ENCODE results near the gene UVRAG.
"Not testable (repeated sequence)": the region's sequence is repeated elsewhere in the genome, so short reads cannot be mapped to it uniquely, and the experiment has no call there.

The UVRAG gene

DNA sequence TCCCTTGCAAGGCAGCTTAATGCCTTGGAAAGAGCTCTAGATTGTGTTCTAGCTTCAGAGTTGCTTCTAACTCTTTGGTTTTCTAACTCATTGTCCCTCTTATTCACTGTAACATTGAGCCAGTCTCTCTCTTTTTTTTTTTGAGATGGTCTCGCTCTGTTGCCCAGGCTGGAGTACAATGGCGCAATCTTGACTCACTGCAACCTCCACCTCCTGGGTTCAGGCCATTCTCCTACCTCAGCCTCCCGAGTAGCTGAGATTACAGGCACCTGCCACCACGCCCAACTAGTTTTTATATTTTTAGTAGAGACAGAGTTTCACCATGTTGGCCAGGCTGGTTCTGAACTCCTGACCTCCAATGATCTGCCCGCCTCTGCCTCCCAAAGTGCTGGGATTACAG, 266.1 kb downstream of the UVRAG start:
- not testable (repeated sequence) for DNase-seq

DNA sequence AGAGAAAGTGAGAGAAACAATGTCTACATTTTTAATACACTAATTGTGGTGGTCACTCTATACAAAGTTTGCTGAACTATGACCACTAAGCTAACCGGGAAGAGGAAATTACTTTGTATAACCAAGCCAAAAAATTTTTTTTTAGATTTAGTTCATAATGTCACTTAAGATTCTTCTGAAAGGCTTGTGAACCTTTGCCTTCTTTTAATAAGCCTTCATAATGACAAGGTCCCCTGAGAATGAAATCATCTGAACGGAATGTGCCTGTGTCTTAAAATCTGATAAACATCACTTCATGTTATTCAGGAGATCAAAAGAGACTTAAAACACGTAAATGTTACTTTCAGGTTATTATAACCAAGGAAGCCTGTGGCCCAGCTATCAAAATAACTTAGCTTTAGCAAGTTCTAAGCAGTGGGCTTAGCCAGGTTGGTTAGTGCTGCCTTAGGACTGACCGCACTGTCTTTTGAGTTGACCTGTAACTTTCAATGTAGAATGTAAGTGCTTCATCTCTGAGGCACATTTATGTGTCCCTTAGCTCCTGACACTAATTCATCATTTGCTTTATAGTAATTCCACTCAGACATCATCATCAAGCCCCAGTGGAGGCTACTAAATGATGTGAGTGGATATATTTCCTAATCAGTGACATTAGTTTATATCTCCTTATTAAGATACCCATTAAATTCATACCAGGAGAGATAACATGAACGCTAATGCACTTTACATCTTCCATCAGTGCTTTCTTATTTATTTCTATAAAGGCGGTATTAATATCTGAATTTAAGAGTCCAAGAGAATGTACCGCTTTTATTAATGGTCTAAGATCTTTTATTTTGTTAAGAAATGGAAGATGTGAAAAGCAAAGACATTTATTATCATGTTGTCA, 268.8 kb downstream of the UVRAG start:
- no peak for DNase-seq

DNA sequence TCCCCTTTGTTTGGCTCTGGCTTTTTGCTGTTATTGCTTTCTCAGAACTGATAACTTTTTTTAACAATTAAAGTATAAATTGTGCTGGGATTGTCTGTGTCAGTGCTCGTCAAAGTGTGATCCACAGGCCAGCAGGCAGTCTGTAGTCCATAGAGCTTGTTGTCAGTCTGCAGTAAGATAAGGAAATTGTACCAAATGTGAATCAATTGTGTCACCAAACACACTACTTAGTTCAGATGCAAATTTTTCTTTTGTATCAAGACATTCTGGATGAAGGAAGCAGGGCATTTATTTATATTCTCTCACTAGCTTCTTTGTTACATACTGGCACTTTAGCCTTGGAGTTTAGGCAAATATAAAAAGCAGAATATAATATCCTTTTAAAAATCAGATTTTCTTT, 270.3 kb downstream of the UVRAG start:
- no peak for DNase-seq

DNA sequence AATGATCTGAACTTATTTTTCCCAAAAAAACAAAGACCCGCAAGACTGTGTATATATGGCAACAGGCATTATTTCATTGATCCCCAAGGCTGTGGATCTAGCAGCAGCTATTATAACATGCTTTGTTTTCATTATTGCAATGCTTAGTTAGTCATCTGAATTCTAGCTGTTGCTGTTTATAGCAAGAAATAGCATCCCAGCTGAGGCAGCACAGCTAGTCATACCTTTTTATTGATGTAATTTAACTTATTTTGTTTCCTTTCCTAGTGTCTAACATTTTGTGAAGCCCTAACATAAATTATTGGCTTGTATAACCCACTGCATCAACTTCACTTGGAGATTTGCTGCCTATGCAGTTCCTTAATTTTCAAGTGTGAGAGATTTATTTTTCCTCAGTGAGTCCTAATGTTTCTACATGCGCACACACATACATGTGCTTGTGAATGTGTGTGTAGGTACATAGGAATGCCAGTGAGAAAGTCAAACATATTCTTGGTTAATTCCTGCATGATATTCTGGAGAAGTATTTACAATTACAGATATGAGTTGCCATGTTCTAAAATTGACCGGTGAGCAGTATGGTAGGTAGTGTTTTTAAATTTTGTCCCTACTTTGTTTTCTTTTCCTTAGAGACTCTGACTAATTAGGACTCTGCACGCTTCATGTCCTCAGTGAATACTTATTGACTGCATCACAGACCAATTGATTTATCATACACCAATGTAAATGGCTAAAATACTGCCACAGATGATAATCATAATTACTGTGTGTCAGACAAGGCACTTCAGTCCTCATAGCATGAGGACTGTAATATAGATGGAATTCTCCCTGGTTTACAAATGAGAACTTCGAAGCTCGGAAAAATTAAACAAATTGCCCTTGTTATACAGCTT, 272.0 kb downstream of the UVRAG start:
- no peak for DNase-seq

DNA sequence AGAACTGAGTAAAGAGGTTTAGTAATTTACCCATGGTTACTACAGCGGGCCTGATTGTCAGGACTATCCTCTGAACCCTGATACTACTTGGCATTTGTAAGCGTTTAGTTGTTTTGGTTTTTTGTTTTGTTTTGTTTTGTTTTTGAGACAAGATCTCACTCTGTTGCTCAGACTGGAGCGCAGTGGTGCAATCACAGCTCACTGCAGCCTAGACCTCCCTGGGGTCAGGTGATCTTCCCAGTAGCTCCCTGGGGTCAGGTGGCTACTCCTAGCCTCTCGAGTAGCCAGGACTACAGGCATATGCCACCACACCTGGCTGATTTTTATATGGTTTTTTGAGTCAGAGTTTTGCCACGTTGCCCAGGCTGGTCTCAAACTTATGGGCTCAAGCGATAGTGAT, 272.7 kb downstream of the UVRAG start:
- no peak for DNase-seq

DNA sequence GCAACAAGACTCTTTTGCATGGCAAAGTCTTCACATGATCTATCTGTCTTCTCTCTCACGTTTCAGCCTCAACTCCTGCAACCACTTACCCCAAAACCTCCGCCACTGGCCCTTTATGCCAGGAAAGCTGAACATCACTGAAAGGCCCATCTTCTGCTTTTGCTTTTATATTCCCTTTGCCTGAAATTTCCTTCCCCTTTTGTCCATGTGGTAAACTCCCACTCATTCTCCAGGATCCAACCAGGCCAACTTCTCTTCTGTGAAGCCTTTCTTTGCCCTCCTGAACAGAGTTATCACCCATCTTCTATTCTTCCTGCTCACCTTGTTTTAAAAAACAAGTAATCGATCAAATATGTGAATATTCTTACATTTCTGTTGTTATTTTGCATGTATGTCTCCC, 273.5 kb downstream of the UVRAG start:
- DNase-seq, result no peak

DNA sequence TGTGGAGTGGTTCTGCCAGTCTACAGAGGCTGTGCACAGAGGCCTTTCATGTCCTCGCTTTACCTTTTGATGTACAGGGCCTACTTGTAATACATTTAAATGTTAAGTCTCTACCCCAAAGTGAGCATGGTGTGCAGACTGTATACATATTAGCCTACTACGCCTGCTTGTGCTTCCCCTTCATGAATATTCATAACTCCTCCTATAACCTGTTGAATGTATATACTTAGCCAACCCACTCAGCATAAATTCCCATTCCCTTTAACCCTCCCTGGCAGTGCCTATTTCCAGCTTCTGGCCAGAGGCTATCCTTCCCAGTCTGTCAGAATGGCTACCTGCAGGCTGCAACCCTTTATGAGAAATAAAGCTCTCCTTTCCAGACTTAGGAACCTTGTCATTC, 275.2 kb downstream of the UVRAG start:
- no peak for DNase-seq

DNA sequence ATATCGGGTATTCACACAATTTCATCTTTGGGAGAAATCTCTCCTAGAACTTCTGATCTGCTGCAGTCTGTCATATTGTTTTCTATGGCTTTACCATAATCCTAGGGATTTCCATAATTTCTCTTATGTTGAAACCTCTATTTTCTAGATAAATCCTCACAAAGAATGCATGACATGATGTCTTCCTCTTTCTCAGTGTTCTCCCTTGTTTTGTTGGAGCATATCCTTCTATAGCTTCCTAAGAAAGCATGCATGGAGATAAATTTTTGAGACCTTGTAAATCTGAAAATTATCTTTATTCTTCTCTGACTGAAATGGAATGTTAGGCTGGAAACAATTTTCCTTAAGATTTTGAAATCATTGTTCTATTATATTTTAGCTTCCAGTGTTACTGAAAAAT, 275.8 kb downstream of the UVRAG start:
- DNase-seq, result no peak

DNA sequence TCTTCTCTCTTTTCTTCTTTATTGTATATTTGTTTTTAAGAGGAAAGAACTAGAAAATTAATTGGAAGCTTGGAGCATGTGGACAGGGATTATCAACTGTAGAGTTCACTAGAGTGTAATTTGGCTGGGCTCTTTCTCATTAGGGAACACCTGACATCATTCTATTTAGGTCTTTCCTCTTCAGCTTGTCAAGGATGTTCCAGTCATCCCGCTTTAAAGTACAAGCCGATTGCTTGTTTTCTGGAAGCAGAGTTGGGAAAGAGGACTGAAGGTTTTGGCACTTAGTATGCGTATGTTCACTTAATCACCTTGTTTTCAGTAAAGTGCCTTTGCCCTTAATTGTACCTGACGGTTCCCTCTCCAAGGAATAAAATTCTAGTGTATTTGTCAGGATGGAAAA, 279.7 kb downstream of the UVRAG start:
- no peak for DNase-seq

DNA sequence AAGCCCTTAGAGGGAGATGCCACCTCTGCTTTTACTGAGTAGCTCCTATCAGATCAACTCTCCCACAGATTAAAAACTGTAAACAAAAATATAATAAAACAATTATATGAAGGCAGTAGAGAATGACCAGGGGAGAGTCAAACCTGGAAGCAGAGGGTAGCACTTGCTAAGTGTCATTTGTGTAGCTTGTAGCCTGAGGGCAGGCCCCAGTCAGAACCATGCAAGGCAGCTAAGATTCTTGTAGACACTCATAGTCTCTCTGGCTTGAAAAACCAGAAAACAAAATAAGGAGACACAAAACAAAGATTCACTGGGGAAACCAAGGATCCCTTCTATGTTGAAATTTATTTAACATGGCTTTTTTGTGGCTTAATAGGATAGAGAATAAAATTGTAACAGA, 280.9 kb downstream of the UVRAG start:
- no peak for DNase-seq

DNA sequence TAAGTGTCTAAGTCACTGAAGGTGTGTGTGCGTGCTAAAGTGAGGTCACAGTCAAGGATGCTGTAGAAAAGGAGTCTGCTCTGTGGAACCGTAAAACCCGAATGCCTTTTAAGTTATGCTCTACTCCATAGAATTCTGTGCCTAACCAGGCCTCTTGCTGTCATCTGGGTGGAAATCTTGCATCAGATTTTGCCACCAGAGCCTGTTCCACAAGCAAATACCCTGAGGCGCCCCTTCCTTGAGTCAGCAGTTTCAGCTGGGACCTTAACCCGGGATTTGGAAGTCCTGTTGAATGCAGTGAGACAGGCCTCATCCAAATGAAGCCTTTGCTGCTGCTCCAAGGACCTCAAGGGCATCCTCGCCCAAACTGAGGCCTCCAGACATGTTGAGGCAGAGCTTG, 281.5 kb downstream of the UVRAG start:
- no peak for DNase-seq

DNA sequence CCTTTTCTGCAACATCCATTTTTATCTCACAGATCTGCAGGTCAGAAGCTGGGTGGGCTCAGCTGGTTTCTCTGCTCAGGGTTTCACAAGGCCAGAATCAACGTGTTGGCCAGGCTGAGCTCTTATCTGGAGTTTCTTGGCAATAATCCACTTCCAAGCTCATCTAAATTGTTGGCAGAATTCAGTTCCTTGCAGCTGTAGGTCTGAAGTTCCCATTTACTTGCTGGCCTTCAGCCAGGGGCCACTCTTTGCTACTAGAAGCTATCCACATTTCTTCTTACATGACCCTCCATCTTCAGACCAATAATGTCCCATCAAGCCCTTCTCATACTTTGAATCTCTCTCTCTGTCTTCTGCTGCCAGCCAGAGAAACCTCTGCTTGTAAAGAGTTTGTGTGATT, 287.8 kb downstream of the UVRAG start:
- DNase-seq, result peak in 1 of 2 experiments; percentile 50

DNA sequence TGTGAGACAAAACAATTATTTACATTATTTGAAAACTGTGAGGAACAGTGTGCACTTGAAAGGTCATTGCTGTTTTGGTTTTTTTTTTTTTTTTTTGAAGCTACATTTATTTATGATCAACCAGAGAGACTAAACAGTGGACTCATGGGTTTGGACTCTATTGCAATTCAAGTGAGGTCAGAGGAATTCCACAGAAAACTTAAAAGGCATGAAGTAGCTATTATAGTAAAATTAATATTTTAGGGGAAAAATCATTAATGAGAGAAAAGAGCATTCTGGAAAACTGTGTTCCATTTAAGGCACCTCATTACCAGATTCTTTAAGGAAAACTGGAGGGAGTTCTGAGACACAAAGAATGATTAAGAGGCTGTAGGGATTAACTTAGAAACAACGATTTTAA, 288.4 kb downstream of the UVRAG start:
- no peak for DNase-seq

DNA sequence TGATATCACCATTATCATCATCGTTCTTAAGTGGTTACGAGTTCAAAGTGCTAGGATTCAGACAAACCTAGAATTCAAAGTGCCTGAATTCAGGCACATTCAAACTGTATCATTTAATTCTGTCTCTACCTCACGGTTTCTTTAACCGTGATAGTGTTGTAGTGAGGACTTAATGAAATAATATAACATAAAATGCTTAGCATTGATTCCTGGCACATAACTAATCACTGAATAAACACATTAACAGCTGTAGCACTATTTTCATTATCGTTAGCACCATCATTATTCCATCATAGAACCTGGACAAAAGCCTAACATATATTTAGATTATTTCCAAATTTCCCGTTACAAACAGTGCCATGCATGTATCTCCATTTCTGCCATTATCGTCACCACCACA, 289.3 kb downstream of the UVRAG start:
- no peak for DNase-seq

DNA sequence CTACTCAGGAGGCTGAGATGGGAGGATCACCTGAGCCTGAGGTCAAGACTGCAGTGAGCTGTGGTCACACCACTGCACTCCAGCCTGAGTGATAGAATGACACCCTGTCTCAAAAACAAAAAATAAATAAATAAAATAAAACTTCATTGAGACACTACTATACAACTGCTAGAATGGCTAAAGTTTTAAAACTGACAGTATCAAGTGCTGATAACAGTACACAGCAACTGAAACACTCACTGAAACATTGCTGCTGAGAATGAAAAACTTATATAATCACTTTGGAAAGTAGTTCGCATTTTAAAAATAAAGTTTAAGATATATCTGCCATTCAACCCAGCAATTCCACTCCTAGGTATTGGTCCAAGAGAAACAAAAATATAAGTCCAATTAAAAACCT, 290.6 kb downstream of the UVRAG start:
- DNase-seq, result no peak

DNA sequence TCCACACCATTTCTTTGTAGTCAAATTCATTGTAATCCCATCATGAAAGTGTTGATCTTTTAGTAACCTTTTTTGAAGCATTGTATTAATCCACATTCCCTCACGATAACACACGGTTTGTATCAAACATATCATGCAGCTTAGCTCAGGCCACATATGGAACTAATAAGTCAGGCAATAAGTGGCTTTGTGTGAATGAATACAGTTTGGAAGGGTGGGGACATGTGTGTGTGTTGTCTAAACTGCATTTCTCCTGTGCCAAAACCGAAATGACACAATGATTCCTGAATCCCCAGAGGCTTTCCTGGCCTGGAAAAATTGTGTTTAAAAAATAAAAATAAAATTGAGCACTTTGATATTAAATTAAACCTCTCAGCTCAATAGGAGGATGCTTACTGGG, 293.0 kb downstream of the UVRAG start:
- no peak for DNase-seq

DNA sequence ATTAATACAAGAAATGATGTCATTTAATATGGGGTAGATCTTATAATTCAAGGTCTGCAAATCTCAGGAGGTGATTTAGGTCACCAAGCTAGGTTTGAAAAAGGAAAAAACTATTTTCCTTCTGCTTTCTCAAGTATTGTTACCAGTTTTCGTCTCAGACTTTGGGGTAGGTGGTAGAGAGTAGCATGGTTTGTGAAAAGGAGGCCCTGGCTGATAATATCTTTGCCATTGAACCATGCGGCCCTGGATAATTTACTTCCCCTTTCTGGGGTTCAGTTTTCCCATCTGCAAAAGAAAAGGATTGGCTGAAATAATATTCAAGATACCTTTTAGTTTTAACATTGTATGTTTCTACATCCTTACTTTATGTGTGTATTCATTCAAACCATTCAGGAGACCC, 299.2 kb downstream of the UVRAG start:
- DNase-seq, result no peak

DNA sequence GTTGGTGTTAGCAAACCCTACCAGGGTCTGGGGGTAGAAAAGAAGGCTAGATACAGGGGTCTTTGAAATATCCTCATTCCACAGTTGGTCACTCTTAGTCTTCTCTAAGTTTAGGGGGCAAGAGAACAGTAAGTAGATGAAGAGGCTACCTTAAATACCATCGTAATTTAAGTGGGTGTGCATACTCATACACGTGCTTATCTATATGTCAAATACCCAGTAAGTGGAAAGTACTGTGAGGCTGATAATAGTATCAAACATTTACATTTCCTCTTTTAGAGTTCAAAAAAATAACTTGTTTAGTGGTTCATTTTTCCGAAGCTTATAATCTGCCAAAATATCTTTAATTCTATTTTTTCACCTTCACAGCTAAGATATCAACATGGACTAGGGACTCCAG, 300.5 kb downstream of the UVRAG start:
- DNase-seq, result no peak

DNA sequence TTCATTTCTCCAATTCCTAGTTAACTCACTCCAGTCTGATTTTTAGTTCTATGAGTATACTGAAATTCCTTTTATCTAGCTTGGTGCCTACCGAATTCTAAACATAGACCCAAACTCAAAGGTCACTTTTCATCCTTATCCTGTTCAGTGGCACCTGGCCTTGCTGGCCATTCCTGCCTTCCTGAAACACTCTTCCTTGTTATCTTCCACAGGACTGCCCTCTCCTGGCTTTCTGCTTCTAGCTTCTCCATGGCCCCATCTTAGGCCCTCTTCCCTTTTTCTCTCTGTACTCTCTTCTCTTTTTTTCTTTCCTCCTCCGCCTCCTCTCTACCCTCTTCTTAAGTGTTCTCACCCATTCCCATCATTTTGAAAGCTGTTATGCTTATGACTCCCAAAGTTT, 304.0 kb downstream of the UVRAG start:
- no peak for DNase-seq

DNA sequence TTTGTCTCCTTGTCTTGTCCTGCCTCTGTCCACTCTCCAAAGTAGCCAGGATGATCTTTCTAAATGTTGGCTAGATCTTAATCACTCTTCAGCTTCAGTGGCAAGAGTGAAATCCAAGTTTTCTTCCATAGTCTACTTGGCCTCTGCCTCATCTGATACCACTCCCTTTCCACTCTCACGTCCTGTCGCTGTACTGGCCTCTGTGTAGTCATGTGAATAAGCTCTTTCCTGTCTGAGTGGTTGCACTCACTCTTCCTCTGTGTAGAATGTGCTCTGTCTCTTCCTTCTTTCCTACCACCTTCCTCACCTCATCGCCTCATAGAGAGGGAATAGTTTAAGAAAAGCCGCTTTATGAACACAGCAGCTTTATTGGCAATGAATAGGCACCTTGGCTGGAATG, 304.8 kb downstream of the UVRAG start:
- no peak for DNase-seq

DNA sequence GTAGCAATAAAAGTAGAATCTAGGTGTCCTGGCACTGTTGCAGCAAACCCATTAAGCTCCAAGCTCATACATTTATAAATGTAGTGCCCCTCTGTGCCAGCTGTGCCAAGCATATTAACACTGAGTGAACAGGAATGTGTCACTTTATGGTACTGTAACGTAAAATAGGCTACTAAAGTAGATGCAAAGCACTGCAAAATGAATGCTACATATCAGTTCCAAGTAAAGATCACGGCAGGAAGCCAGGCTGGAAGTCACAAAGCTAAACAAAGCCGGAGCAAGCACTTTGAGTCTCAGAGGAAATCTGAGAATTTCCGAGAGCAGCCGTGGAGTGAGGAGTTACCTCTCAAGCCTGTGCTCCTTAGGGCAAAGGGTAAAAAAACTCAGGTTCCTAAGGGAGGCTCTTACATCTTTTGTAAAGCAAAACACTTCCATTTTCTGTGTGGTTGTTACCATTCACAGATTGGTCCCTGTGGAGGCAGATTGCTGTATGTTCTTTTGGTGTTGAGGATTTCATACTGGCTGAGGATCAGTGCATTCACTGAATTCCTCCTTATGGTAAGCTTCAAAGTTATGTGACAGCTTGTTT, 305.6 kb downstream of the UVRAG start:
- no peak for DNase-seq

DNA sequence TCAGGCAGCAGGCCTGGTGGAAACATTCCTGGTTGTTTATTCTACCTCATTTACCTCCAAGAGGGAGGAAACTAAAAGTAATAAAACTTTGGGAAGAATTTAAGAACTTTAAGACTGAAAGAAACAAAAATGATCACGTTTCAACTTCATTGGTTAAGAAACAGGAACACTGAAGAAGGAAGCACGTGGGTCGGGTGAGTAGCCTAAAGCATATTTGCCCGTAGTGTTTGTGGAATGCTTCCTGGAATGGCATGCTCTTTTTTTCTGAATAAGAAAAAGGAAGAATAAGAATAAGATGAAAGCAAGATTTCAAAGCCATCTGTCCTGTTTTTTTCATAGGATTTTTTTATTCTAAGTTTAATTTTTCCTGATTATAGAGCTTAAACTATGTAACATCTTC, 308.2 kb downstream of the UVRAG start:
- DNase-seq, result no peak

DNA sequence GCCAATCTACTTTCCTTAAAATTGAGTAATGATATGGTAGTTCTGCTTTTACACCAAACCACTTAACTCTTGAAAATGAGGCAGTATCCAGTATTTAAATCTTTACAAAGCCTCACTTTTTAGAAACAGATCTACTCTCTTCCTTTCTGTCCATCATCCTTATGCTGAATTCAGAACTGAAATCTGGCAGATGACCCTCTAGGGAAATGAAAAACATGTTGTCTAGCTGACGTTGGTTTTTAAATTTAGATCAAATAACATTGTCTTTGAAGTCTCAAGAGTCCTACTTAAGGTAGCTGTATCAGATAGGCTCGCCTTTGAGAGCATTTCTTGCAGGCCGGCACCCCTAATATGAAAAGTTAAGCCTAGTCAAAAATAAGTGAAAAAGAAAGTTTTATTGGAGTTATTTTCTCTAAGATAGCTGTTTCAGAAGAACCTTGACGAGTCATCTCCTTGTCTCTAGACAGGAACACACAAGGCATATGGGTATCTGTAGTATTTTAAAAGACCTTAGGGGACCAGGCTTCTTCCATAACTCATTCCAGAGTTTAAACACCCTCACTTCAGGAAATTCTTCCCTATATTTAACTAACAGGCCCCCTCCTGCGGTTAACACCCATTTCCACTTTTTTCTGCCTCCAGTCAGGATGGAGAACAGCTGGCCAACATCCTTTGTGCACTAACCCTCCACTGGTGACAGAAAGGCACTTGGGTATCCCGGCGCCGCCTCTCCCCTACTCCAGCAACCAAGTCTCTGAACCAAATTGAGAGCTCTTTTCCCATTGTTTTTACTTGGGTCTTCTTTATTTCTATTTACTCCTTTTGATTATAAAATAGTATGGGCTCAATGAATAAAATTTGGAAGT, 310.1 kb downstream of the UVRAG start:
- DNase-seq, result no peak
